Ishikawa (cell line): Measurements from ENCODE around the gene CORO2B.

Experiments used
- CEBPB ChIP-seq: IDR thresholded peaks from 2 replicates; pipeline ENCODE4 v1.6.1; 2012
- EGR1 ChIP-seq: IDR thresholded peaks from 2 replicates; pipeline ENCODE4 v1.6.1; 2012
- EP300 ChIP-seq: IDR thresholded peaks from 2 replicates; pipeline ENCODE4 v1.6.1; 2012; ENCODE audit warnings: borderline replicate concordance
- FOXM1 ChIP-seq: IDR thresholded peaks from 2 replicates; pipeline ENCODE4 v1.6.1; 2012; ENCODE audit warnings: low read depth, borderline replicate concordance
- RAD21 ChIP-seq: IDR thresholded peaks from 2 replicates; pipeline ENCODE4 v1.6.1; 2012; ENCODE audit warnings: low read depth
- TAF1 ChIP-seq: IDR thresholded peaks from 2 replicates; pipeline ENCODE4 v1.6.1; 2012; ENCODE audit warnings: low read depth, mild to moderate bottlenecking
- TCF12 ChIP-seq: IDR thresholded peaks from 2 replicates; pipeline ENCODE4 v1.6.1; 2012; ENCODE audit warnings: low read depth
- YY1 ChIP-seq: IDR thresholded peaks from 2 replicates; pipeline ENCODE4 v1.6.1; 2012; ENCODE audit warnings: low read depth
- TF ChIP-seq, protein P1 (sequence below): IDR thresholded peaks from 2 replicates; pipeline ENCODE4 v1.6.1; 2012; ENCODE audit warnings: low read depth, mild to moderate bottlenecking
- TF ChIP-seq, protein P2 (sequence below): IDR thresholded peaks from 2 replicates; pipeline ENCODE4 v1.6.1; 2012

DNA sequence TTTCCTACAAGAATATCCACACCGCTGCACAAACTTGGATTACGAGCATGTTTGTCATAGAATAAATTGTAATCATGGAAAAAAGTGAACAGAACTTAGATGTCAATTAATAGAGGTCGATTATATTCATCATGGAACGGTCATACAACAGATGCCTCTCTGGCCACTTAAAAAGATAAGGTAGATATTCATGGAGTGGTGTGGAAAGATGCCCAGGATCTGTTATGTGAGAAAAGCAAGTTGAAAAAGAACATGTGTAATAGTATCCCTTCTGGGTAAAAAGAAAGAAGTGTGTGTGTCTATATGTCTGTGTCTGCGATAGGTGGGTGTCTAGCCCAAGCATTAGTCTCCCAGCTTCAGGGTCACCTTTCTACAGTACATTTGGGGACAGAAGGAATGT is 128.6 kb downstream of the CORO2B start:
- TF ChIP-seq, protein P1, sequence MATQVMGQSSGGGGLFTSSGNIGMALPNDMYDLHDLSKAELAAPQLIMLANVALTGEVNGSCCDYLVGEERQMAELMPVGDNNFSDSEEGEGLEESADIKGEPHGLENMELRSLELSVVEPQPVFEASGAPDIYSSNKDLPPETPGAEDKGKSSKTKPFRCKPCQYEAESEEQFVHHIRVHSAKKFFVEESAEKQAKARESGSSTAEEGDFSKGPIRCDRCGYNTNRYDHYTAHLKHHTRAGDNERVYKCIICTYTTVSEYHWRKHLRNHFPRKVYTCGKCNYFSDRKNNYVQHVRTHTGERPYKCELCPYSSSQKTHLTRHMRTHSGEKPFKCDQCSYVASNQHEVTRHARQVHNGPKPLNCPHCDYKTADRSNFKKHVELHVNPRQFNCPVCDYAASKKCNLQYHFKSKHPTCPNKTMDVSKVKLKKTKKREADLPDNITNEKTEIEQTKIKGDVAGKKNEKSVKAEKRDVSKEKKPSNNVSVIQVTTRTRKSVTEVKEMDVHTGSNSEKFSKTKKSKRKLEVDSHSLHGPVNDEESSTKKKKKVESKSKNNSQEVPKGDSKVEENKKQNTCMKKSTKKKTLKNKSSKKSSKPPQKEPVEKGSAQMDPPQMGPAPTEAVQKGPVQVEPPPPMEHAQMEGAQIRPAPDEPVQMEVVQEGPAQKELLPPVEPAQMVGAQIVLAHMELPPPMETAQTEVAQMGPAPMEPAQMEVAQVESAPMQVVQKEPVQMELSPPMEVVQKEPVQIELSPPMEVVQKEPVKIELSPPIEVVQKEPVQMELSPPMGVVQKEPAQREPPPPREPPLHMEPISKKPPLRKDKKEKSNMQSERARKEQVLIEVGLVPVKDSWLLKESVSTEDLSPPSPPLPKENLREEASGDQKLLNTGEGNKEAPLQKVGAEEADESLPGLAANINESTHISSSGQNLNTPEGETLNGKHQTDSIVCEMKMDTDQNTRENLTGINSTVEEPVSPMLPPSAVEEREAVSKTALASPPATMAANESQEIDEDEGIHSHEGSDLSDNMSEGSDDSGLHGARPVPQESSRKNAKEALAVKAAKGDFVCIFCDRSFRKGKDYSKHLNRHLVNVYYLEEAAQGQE = no peak
- TF ChIP-seq EGR1 = no peak
- TF ChIP-seq FOXM1 = no peak
- no peak for TF ChIP-seq CEBPB
- TF ChIP-seq EP300 = no peak
- TF ChIP-seq, protein P2, sequence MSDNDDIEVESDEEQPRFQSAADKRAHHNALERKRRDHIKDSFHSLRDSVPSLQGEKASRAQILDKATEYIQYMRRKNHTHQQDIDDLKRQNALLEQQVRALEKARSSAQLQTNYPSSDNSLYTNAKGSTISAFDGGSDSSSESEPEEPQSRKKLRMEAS = no peak
- no peak for TF ChIP-seq TCF12
- TF ChIP-seq TAF1 = no peak
- TF ChIP-seq YY1 = no peak
- no peak for TF ChIP-seq RAD21
